ENCODE measurements around the gene UST.

- TF ChIP-seq POLR2A (IDR thresholded peaks at IDR 0.05; ENCODE audit: low read depth, low read length) (no peak), POLR2AphosphoS5 (IDR thresholded peaks at IDR 0.05; ENCODE audit: low read depth, low read length) (no peak), PAX5 (IDR thresholded peaks at IDR 0.05; ENCODE audit: insufficient read depth, low read length, severe bottlenecking) (no peak), TAF1 (IDR thresholded peaks at IDR 0.05; ENCODE audit: low read depth, low read length) (no peak), SPI1 (IDR thresholded peaks at IDR 0.05; ENCODE audit: low read depth, low read length) (no peak)
Measured at GRCh38 chr6:149007846-149008245, 261.0 kb downstream of the UST start.

Measured in GM12891 (cell line).